HG03280 (cell line): ENCODE data around the gene USP47.

Experiments used
- ATAC-seq: cut with Tn5 transposase; IDR thresholded peaks from one replicate; pipeline ENCODE4 v1.9.1; 2021; ENCODE audit warnings: mild to moderate bottlenecking, moderate library complexity; ENCODE audit not compliant: unreplicated experiment

The USP47 gene

DNA sequence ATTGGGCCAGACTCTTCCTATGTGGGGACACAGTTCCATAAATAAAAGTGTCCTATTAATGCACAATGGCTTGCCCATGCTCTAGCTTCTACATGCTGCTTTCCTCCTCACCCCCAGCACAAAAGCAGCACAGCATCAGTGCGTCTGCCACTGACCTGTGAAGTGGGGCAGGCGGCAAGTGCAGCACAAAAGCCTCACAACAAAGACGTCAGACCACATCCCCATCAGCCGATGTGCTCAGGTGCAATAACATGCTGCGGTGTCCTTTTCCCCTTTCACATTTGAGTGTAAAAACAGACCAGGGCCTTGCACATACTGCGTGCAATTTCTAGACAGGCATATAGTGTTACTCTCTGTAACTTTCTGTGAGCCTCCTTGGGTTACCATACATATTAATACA, 153.8 kb downstream of the USP47 start:
- no peak for ATAC-seq

DNA sequence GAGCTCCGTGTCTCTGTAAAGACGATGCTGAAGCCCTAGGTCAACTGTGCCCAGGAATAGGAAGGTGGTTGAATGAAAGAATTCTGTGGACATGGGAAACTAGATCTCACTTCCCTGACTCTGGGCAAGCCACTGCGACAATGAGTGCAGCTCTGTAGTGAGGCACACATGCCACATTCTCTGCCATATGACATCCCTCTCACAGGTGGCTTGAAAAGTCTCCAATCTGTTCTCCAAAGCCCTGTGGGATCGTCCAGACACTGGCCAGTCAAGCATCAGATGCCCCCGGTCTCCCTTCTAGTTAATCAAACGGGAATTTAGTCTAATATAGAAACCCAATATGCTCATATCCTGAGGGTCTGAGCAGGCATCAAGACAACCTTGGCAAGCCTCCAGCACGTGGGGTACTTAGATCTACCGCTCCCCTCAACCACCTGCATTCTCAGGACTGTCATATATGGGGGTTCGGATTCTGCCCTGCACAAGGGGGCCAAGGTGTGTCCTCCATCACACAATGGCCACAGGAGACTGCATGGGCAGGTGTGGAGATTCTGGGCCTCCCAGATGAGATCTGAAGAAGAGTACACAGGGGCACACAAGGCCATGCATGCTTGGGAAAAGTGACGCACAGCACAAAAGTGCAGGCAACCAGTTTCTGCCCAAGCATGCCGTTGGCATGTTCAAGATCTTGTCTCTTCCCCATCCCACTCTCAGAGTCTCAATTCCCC, 154.7 kb downstream of the USP47 start:
- ATAC-seq = no peak

DNA sequence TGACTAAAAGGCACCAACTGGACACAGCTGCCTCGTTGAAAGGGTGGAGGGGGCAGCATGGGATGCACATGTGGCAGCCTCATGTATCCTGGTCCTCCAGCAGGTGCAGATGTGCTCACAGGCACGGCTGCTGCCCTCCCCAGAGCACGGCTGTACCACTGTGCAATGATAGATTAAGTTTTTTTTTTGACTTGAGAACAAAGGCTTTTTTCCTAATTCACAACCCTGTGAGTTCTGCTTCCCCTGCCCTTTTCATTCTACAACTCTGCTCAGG, 155.2 kb downstream of the USP47 start:
- no peak for ATAC-seq

DNA sequence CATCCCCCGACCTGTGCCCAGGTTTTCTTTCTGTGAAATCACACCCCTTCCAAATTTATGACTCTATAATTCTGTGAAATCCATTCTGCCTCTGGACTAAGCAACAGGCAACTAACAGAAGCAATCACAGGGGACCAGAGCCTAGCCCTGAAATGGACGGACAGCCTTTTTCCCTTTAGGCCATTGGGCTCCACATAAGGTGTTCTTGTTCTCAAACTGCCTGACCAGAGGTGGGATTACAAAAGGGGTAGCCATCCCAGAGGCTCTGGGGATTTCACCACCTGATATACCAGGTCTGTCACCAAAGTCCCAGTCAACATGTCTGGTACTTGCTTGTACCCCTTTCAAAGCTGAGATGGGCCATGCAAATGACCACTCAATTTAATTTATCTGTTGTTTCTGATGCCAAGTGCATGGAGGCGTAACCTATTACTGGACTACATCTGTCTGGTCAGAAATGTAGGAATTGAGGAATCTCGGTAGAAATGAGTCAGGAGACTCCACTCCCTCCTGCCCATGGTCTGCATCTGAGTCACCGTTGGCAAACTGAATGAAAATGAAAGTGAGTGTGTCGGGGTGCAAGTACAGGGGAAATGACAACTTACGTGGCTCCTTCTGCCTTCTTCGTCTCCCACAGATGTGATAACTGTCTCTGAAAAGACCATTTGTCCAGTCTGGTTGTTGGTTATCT, 156.5 kb downstream of the USP47 start:
- no peak for ATAC-seq

DNA sequence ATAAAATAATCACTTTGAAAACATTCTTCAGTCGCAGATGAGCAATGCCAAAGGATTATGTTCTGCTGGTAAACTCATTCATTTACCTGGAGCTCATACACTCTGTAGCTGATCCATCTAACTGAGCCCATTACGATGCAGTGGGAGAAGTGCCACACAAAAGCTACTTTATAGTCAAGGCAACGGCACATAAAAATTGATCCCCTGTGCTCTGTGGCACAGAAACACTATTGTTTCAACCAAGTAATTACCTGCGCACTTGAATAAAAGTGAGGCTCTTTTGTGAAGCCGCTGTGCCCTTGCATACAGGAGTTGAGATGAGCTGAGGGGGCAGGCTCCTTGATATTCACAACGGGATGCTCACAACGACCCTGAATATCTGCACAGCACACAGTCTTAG, 159.4 kb downstream of the USP47 start:
- no peak for ATAC-seq

DNA sequence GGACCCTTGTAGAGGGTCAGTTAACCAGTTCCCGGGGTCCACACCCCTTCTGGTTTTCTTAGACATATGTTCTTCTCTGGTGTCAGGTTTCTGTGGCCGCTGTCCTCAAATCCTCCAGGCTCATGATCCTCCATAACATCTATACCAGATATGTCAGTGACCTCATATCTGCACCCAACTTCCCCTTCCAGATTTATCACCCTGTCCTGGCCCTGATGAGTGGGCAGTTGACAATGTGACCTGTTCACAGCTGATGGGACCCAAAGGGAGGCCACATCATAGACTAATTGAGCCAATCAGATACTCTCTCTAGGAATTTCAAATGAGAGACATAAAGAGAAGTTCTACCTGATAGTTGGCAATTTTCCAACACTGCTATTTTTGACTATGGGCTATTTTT, 161.6 kb downstream of the USP47 start:
- ATAC-seq = no peak

DNA sequence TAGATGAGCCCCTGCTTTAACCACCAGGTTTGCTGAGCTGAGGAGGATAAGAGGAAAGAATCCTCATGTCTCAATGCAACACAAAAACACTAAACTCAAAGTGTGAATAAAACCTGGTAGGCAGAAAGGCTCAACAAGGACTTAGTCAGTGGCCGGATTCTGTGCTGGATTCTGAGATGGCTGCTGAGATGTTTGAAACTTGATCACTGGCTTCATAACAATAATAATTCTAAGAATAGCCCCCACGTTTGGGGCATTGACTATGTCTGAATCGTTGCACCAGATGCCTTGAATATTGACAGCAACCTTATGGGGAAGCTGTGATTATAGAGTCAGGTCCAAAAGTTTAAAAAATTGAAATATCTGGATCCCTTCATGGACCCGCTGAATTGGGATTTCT, 162.0 kb downstream of the USP47 start:
- ATAC-seq = no peak

DNA sequence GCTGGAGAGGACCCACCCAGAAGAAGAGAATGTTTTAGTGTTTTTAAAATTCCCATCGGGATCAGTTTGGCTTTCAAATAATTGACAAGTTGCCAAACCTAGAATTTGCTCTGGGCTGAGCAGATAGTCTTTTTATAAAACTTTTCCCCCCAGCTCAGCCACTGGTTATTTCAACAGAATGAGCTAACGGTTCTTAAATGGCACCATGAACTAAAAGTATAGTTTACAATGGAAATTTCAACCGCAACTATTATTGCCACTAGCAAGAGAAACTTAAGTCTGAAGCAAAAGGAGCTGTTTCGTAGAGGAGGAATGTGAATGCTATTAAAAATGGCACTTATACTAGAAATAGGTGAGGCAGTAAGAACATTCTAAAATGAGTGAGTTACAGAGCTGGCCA, 163.3 kb downstream of the USP47 start:
- ATAC-seq = no peak

DNA sequence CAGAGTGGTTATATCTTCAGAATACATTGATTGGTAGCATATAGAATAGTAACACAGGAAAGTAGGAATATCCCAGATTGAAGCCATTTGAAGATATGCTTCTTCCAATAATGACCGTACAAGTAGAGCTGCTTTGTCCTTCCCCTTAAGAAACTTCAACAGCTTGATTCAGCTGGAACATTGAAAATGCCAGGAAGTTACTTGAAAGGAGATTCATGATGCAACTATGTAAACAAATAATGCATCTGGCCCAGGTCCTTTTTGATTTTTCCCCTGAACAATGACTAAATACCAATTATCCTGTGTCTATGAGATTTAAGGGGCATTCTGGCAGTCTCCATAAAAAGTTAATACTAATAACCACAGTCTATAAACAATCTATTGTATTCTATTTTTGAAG, 163.7 kb downstream of the USP47 start:
- no peak for ATAC-seq

DNA sequence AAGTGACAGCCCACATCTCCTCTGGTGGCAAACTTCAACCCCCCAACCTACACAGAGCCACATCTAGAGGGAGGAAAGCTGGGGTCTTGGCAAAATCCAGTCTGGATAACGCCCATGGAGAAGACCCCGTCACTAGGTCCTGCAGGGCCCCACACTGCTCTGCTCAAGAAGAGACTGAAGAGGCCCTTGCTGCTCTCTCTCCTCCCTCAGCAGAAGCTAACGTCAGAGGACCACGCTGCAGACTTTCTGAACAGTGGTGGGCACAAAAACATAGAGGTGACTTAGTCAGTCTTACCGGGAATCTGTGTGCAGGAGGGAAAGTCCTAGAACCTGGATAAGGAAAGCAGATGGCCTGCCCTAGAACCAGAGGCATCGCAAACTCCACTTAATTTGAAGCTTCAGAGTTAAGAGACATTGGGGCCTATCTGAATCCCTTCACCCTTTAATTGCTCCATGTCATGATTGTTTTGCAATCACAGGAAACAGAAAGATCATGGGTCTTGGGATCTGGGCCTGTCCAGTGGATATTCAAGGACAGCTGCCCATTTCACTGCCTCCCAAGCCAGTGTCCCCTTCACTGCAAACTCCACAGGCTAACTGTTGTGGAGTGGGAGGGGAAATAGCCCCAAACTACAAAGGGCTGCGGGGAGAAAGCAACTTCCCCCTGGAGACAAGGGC, 164.9 kb downstream of the USP47 start:
- no peak for ATAC-seq

DNA sequence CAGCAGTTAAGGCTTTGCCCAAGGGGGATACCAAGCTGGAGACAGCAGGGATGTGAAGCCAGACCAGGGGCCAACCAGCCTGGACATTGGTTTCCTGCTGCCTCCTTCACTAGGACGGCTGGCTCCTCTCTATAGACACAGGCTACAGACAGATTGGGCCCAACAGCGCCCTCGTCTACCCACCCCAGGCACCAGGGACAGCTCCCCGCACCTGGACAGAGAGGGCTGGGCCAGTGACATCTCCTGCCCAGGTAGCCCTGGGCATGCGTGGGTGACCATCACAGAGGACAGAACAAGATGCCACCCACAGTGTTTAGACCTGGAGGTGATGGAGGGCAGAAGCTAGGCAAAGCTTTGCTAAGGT, 165.4 kb downstream of the USP47 start:
- ATAC-seq = no peak

DNA sequence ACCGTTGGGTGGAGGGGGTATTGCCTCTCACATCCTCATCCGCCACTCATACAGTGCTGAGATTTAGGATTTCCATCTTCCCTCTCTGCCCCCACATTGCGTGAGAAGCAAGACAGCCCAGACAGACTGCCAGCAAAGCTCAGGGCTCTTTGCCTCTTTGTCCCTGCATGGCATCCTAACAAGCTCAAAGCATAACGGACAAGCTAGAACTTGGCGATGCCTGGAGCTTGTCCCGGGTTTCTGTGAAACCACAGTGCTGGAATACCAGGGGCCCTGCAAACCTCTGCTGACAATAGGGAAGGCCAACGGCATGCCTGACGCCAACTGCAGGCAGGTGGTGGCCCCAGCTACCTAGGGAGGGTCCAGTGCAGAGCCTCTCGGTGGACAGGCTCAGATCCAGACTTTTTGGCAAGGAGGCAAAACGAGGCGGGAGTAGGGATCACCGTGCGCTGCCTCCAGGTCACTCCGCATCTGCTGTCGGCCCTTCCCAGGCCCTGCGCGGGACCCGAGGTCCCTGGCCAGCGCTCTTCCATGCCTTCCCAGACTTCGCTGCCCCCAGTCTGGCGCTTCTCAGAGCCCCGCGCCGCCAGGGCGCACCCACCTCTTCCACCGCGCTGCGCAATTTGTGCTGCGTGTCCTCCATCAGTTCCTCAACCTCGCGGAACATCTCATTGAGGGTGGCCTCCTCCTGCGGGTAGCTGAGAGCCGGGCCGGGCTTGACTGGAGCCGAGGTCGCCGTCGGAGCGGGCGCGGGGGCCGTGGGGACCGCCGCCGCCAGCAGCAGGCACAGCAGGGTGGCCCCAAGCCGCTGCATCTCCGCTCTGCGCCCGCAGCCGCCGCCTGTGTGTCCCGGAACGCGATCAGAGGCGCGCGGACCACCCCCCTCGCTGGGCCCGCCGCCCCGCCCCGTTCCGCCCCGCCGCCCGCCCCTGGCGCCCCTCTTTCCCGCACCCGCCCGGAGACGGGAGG, 166.3 kb downstream of the USP47 start, which contains the start of gene DKK3:
TSS of gene DKK3 (minus strand) at position 858 of the 969 bp plus-strand sequence. CDS start at position 814, 44 bp downstream.
- ATAC-seq = no peak
